ENCODE data around the gene COL19A1. TPM values are rescaled to one million over a fixed set of nuclear protein-coding genes. Genes with fewer than 3 reads are reported as not detected.

COL19A1 gene
- total and polyA plus RNA-seq, 9 donors, result 0.20 to 0.23 TPM; not detected in 7

GRCh38 chr6:70028246-70028645 lies 161.9 kb downstream of the COL19A1 start:
- no peaks in the 10 kb centered on the region for H3K36me3 ChIP-seq
- no peaks in the 10 kb centered on the region for H3K4me1 ChIP-seq (ENCODE audit: insufficient read depth)
- no peak overlapping the region for H3K4me3 ChIP-seq
- no peak for TF ChIP-seq EP300 (IDR thresholded peaks at IDR 0.05)
- TF ChIP-seq CTCF (IDR thresholded peaks at IDR 0.05), result no peak
- TF ChIP-seq POLR2A (IDR thresholded peaks at IDR 0.05), result no peak
- no peak overlapping the region for H3K27ac ChIP-seq
- H3K9me3 ChIP-seq, result no peaks in the 10 kb centered on the region
- DNase-seq, result no peak
- intact Hi-C loops (cut with DNase I), result no loop called here
- no peaks in the 10 kb centered on the region for H3K27me3 ChIP-seq
- whole genome bisulfite sequencing, 3 donors, result 65 to 83% (median 68%) methylated on average over 1 of the region's 1 CpG

DNA sequence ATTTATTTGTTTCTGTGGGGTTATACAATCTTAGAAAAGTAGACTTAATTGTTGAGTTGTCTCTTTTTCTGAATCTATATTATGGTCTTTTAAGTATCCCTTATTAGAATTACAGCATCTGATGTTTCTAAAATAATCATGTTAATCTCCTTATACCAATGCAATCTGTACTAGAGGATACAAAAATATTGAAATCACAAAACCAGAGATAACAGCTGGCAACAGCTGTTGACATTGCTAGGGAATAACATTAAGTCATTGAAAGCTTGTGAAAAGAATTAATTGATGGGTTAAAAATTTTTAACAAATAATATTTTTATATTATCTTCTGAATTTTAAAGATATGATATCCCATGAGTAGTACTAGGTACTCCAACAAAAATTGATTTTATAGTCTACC lies 162.6 kb downstream of the COL19A1 start:
- H3K36me3 ChIP-seq, result no peaks in the 10 kb centered on the region
- H3K27ac ChIP-seq, result no peak overlapping the region
- DNase-seq, result no peak
- no peak for TF ChIP-seq POLR2A (IDR thresholded peaks at IDR 0.05)
- no peak for TF ChIP-seq EP300 (IDR thresholded peaks at IDR 0.05)
- no peaks in the 10 kb centered on the region for H3K27me3 ChIP-seq
- no peak overlapping the region for H3K4me3 ChIP-seq
- no peaks in the 10 kb centered on the region for H3K4me1 ChIP-seq (ENCODE audit: insufficient read depth)
- H3K9me3 ChIP-seq, result no peaks in the 10 kb centered on the region
- intact Hi-C loops (cut with DNase I), result no loop called here

DNA sequence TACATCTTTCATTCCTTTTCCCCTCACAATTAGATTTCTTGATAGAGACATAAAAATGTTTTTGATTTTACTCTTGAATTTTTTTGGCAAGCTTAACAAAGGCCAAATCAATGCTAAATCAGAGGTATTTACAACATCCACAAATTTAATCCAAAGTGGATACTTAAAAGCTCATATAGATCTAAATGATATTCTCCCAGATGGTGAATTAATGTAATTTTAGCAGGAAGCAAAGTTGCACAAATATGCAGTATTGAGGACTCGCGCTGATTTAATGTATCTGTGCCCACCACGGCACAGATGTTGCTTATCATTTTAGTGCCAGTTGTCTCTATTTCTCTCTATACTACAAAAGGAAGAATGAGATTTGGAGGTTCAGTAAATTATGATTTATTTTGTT lies 167.4 kb downstream of the COL19A1 start:
- H3K4me1 ChIP-seq (ENCODE audit: insufficient read depth), result no peaks in the 10 kb centered on the region
- intact Hi-C loops (cut with DNase I), result no loop called here
- no peaks in the 10 kb centered on the region for H3K9me3 ChIP-seq
- WGBS, 3 donors, result 81 to 88% (median 84%) methylated on average over 3 of the region's 3 CpGs
- no peak overlapping the region for H3K4me3 ChIP-seq
- no peaks in the 10 kb centered on the region for H3K27me3 ChIP-seq
- TF ChIP-seq CTCF (IDR thresholded peaks at IDR 0.05) (no peak), EP300 (IDR thresholded peaks at IDR 0.05) (no peak), POLR2A (IDR thresholded peaks at IDR 0.05) (no peak)
- no peaks in the 10 kb centered on the region for H3K36me3 ChIP-seq
- DNase-seq, result no peak
- no peak overlapping the region for H3K27ac ChIP-seq

GRCh38 chr6:70037445-70037844 lies 171.1 kb downstream of the COL19A1 start:
- Histone ChIP-seq H3K27ac (no peak overlapping the region), H3K36me3 (no peaks in the 10 kb centered on the region), H3K4me1 (ENCODE audit: insufficient read depth) (no peaks in the 10 kb centered on the region), H3K27me3 (no peaks in the 10 kb centered on the region), H3K9me3 (no peaks in the 10 kb centered on the region), H3K4me3 (no peak overlapping the region)
- 69 to 80% (median 78%) methylated on average over 1 of the region's 1 CpG for WGBS, 3 donors
- TF ChIP-seq CTCF (IDR thresholded peaks at IDR 0.05) (no peak), POLR2A (IDR thresholded peaks at IDR 0.05) (no peak), EP300 (IDR thresholded peaks at IDR 0.05) (no peak)
- intact Hi-C loops (cut with DNase I), result no loop called here
- no peak for DNase-seq

DNA sequence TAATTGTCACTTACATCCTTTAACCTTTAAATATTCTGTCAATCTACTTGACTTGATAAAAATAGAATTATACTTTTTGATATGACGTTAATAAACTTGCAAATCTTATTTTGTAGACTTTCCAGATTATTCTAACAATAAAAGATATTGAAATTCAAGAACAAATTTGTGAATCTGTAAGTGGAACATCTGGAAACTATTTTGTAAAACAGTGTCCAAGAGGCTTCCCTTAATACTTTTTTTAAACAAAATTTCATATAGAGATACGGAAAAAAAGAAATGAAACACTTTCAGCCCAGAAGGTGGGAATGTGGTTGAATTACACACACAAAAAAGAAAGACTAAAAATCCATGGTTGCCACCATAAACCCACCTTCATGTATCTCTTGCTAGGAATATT lies 174.4 kb downstream of the COL19A1 start:
- no peaks in the 10 kb centered on the region for H3K4me1 ChIP-seq (ENCODE audit: insufficient read depth)
- no peaks in the 10 kb centered on the region for H3K36me3 ChIP-seq
- WGBS, 3 donors, result 30 to 35% (median 31%) methylated on average over 2 of the region's 2 CpGs
- DNase-seq, result no peak
- H3K27ac ChIP-seq, result no peak overlapping the region
- H3K27me3 ChIP-seq, result no peaks in the 10 kb centered on the region
- intact Hi-C loops (cut with DNase I), result no loop called here
- no peak overlapping the region for H3K4me3 ChIP-seq
- TF ChIP-seq CTCF (IDR thresholded peaks at IDR 0.05), result no peak
- no peak for TF ChIP-seq POLR2A (IDR thresholded peaks at IDR 0.05)
- TF ChIP-seq EP300 (IDR thresholded peaks at IDR 0.05), result no peak
- no peaks in the 10 kb centered on the region for H3K9me3 ChIP-seq

Measured in ovary (tissue), 9 donors.